Measurements from ENCODE around the gene ETS2.

DNA sequence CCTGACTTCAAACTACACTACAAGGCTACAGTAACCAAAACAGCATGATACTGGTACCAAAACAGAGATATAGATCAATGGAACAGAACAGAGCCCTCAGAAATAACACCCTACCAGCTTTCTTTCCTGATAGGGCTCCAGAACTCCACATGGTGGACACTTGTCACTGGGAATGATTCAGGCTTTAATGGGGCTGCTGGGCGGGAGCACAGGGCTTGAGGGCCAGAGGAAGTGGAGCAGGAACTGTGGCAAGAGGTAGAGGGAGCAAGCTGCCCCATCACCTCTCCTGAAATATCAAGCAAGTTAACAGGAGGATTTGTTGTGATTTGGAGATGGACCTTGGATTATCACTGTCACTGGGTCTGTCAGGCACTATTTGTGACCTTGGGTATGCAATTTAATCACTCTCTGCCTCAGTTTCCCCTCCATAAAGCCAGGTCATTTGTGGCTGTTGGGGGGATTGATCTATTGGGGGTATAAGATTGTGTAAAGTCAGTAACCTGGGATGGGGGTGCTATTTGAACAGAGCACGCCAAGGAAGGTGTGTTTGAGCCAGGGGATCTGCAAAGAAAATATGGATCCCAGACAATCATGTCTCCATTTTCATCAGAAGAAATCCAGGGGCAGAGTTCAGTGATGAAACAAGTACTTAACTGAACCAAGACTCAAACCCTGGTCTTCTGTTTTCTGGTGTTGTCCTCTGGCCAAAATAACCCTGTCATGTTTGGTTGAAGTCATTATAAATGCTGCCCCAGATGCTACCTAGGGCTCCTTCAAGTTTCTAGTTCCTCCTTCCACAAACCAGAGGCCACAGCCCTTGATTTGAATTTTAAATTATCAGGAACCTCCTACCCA, 25.2 kb downstream of the ETS2 start:
- TF ChIP-seq, protein P1, sequence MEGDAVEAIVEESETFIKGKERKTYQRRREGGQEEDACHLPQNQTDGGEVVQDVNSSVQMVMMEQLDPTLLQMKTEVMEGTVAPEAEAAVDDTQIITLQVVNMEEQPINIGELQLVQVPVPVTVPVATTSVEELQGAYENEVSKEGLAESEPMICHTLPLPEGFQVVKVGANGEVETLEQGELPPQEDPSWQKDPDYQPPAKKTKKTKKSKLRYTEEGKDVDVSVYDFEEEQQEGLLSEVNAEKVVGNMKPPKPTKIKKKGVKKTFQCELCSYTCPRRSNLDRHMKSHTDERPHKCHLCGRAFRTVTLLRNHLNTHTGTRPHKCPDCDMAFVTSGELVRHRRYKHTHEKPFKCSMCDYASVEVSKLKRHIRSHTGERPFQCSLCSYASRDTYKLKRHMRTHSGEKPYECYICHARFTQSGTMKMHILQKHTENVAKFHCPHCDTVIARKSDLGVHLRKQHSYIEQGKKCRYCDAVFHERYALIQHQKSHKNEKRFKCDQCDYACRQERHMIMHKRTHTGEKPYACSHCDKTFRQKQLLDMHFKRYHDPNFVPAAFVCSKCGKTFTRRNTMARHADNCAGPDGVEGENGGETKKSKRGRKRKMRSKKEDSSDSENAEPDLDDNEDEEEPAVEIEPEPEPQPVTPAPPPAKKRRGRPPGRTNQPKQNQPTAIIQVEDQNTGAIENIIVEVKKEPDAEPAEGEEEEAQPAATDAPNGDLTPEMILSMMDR (IDR thresholded peaks at IDR 0.05) = no peak
- TF ChIP-seq EZH2 (IDR thresholded peaks at IDR 0.05; ENCODE audit: borderline replicate concordance, insufficient read depth, low read depth, low read length, poor library complexity, severe bottlenecking) = no peak
